Stimulated activated naive CD8-positive, alpha-beta T cell treated with anti-CD3 and anti-CD28 coated beads, Interleukin-15, Interleukin-2, amounts not matched to agents 100 ng/mL and 50 ng/mL, for 24 hours (primary cell): Measurements from ENCODE around the gene HOXC10.

Experiments used
- H3K27ac Mint-ChIP-seq: one replicate; pipeline ENCODE4 v1.8.0; 2021; ENCODE audit warnings: mild to moderate bottlenecking, mixed read lengths
- H3K27me3 Mint-ChIP-seq: one replicate; pipeline ENCODE4 v1.8.0; 2021; ENCODE audit warnings: mixed read lengths
- H3K36me3 Mint-ChIP-seq: one replicate; pipeline ENCODE4 v1.8.0; 2021; ENCODE audit warnings: low read depth, mixed read lengths
- H3K4me1 Mint-ChIP-seq: one replicate; pipeline ENCODE4 v1.8.0; 2021; ENCODE audit warnings: low read depth, mixed read lengths
- H3K4me3 Mint-ChIP-seq: one replicate; pipeline ENCODE4 v1.8.0; 2021; ENCODE audit warnings: mild to moderate bottlenecking, mixed read lengths
- H3K9me3 Mint-ChIP-seq: one replicate; pipeline ENCODE4 v1.8.0; 2021; ENCODE audit warnings: mixed read lengths

The HOXC10 gene

GRCh38 chr12:53984901-53985691, at the start of gene HOXC10:
TSS of gene HOXC10 (plus strand) at chr12:53985146. CDS start at chr12:53985260, 114 bp downstream.
- Mint-ChIP-seq H3K27me3 (peaks cover 95% of the 10 kb centered on the region), H3K27ac (peak within 1 kb of the TSS; percentile 15), H3K9me3 (no peaks in the 10 kb centered on the region), H3K4me1 (peaks cover 32% of the 10 kb centered on the region), H3K36me3 (no peaks in the 10 kb centered on the region), H3K4me3 (peak within 1 kb of the TSS; percentile 13)

GRCh38 chr12:53935383-53936341, 49.3 kb upstream of the HOXC10 start:
- peaks cover 14% of the 10 kb centered on the region for H3K4me1 Mint-ChIP-seq
- no peaks in the 10 kb centered on the region for H3K9me3 Mint-ChIP-seq
- H3K36me3 Mint-ChIP-seq: no peaks in the 10 kb centered on the region
- H3K4me3 Mint-ChIP-seq: peak overlapping the region; percentile 61
- no peak overlapping the region for H3K27ac Mint-ChIP-seq
- H3K27me3 Mint-ChIP-seq: peaks cover 88% of the 10 kb centered on the region

- no peak overlapping the region for H3K27ac Mint-ChIP-seq
- no peak overlapping the region for H3K4me3 Mint-ChIP-seq
- H3K4me1 Mint-ChIP-seq: peaks cover 14% of the 10 kb centered on the region
- peaks cover 88% of the 10 kb centered on the region for H3K27me3 Mint-ChIP-seq
- H3K9me3 Mint-ChIP-seq: no peaks in the 10 kb centered on the region
- no peaks in the 10 kb centered on the region for H3K36me3 Mint-ChIP-seq
Observed at GRCh38 chr12:53937099-53937498, 47.8 kb upstream of the HOXC10 start.

- Mint-ChIP-seq H3K4me3 (no peak overlapping the region), H3K9me3 (no peaks in the 10 kb centered on the region), H3K27me3 (peaks cover 88% of the 10 kb centered on the region), H3K36me3 (no peaks in the 10 kb centered on the region), H3K4me1 (peaks cover 14% of the 10 kb centered on the region), H3K27ac (no peak overlapping the region)
Observed at GRCh38 chr12:53937596-53938325, 47.2 kb upstream of the HOXC10 start.

GRCh38 chr12:53938326-53939140, 46.4 kb upstream of the HOXC10 start, which contains the start of gene HOXC13:
TSS of gene HOXC13 (plus strand) at chr12:53938831. CDS start at chr12:53938907, 76 bp downstream.
- no peaks in the 10 kb centered on the region for H3K9me3 Mint-ChIP-seq
- no peak within 1 kb of the TSS for H3K27ac Mint-ChIP-seq
- H3K4me1 Mint-ChIP-seq: peaks cover 14% of the 10 kb centered on the region
- H3K36me3 Mint-ChIP-seq: no peaks in the 10 kb centered on the region
- H3K4me3 Mint-ChIP-seq: no peak within 1 kb of the TSS
- peaks cover 88% of the 10 kb centered on the region for H3K27me3 Mint-ChIP-seq

GRCh38 chr12:53939141-53940108, 45.5 kb upstream of the HOXC10 start:
- Mint-ChIP-seq H3K36me3 (no peaks in the 10 kb centered on the region), H3K27ac (no peak overlapping the region), H3K9me3 (no peaks in the 10 kb centered on the region), H3K4me1 (peaks cover 14% of the 10 kb centered on the region), H3K4me3 (no peak overlapping the region), H3K27me3 (peaks cover 88% of the 10 kb centered on the region)

- no peaks in the 10 kb centered on the region for H3K9me3 Mint-ChIP-seq
- peaks cover 8% of the 10 kb centered on the region for H3K4me1 Mint-ChIP-seq
- no peaks in the 10 kb centered on the region for H3K36me3 Mint-ChIP-seq
- no peak overlapping the region for H3K4me3 Mint-ChIP-seq
- H3K27me3 Mint-ChIP-seq: peaks cover 88% of the 10 kb centered on the region
- H3K27ac Mint-ChIP-seq: no peak overlapping the region
Observed at GRCh38 chr12:53940443-53941014, 44.4 kb upstream of the HOXC10 start.

GRCh38 chr12:53941187-53941586, 43.8 kb upstream of the HOXC10 start:
- no peaks in the 10 kb centered on the region for H3K36me3 Mint-ChIP-seq
- H3K27ac Mint-ChIP-seq: no peak overlapping the region
- H3K9me3 Mint-ChIP-seq: no peaks in the 10 kb centered on the region

GRCh38 chr12:53941750-53942149, 43.2 kb upstream of the HOXC10 start:
- Mint-ChIP-seq H3K4me1 (no peaks in the 10 kb centered on the region), H3K27ac (no peak overlapping the region), H3K4me3 (no peak overlapping the region)

More at GRCh38 chr12:53941187-53941586, 43.8 kb upstream of the HOXC10 start:
- H3K27me3 Mint-ChIP-seq: peaks cover 88% of the 10 kb centered on the region
- no peak overlapping the region for H3K4me3 Mint-ChIP-seq
- peaks cover 1% of the 10 kb centered on the region for H3K4me1 Mint-ChIP-seq

GRCh38 chr12:53942467-53942997, 42.4 kb upstream of the HOXC10 start:
- H3K9me3 Mint-ChIP-seq: no peaks in the 10 kb centered on the region
- H3K4me1 Mint-ChIP-seq: no peaks in the 10 kb centered on the region
- H3K27ac Mint-ChIP-seq: no peak overlapping the region
- peaks cover 87% of the 10 kb centered on the region for H3K27me3 Mint-ChIP-seq
- no peak overlapping the region for H3K4me3 Mint-ChIP-seq
- H3K36me3 Mint-ChIP-seq: no peaks in the 10 kb centered on the region

More at GRCh38 chr12:53941750-53942149, 43.2 kb upstream of the HOXC10 start:
- no peaks in the 10 kb centered on the region for H3K36me3 Mint-ChIP-seq
- H3K9me3 Mint-ChIP-seq: no peaks in the 10 kb centered on the region
- peaks cover 89% of the 10 kb centered on the region for H3K27me3 Mint-ChIP-seq

GRCh38 chr12:53944209-53944608, 40.7 kb upstream of the HOXC10 start:
- Mint-ChIP-seq H3K4me1 (no peaks in the 10 kb centered on the region), H3K4me3 (no peak overlapping the region), H3K27me3 (peaks cover 91% of the 10 kb centered on the region), H3K27ac (no peak overlapping the region), H3K36me3 (no peaks in the 10 kb centered on the region), H3K9me3 (no peaks in the 10 kb centered on the region)

GRCh38 chr12:53944907-53945847, 39.8 kb upstream of the HOXC10 start:
- no peaks in the 10 kb centered on the region for H3K36me3 Mint-ChIP-seq

More at GRCh38 chr12:53944907-53945847, 39.8 kb upstream of the HOXC10 start:
- Mint-ChIP-seq H3K27ac (no peak overlapping the region), H3K27me3 (peaks cover 92% of the 10 kb centered on the region), H3K4me1 (no peaks in the 10 kb centered on the region), H3K4me3 (no peak overlapping the region), H3K9me3 (no peaks in the 10 kb centered on the region)
